K562 (cell line): ENCODE measurements around the gene CLIC1. TPM values are rescaled to one million over a fixed set of nuclear protein-coding genes. Genes with fewer than 3 reads are reported as not detected.

Experiments used
- ARNT ChIP-seq, 2 experiments: fragments of 450-650 bp; IDR thresholded peaks; 2 replicates each; pipeline ENCODE4 v1.6.1; 2016; ENCODE audit warnings: mild to moderate bottlenecking in 1 of 2
- ELF4 ChIP-seq: fragments of 450-650 bp; formaldehyde crosslinking; IDR thresholded peaks from 2 replicates; pipeline ENCODE4 v1.4.0; 2022; ENCODE audit warnings: missing genetic modification characterization
- EP400 ChIP-seq: fragments of 450-650 bp; IDR thresholded peaks from 2 replicates; pipeline ENCODE4 v1.6.1; 2017; ENCODE audit warnings: antibody characterized with exemption, mild to moderate bottlenecking, moderate library complexity
- FIP1L1 ChIP-seq: fragments of 200-400 bp; formaldehyde crosslinking; IDR thresholded peaks from 2 replicates; pipeline ENCODE4 v1.6.1; 2018; ENCODE audit warnings: mild to moderate bottlenecking, low read depth, low read length; ENCODE audit not compliant: poor library complexity, severe bottlenecking
- ILK ChIP-seq: fragments of 450-650 bp; IDR thresholded peaks from 2 replicates; pipeline ENCODE4 v1.6.1; 2016; ENCODE audit warnings: missing genetic modification characterization, low read depth, mild to moderate bottlenecking, missing compliant biosample characterization, moderate library complexity, borderline replicate concordance
- MTA2 ChIP-seq: fragments of 450-650 bp; IDR thresholded peaks from 2 replicates; pipeline ENCODE4 v1.6.1; 2016; ENCODE audit warnings: low read depth
- MYNN ChIP-seq, 2 experiments: sonication (generic); formaldehyde crosslinking in 1 of 2; IDR thresholded peaks; 2 replicates each; pipeline versions ENCODE4 v1.5.0 to v1.6.1; 2016 to 2020; ENCODE audit warnings: antibody characterized with exemption in 1 of 2, missing genetic modification reagents in 1 of 2
- NR1H2 ChIP-seq: sonication (generic); formaldehyde crosslinking; IDR thresholded peaks from 2 replicates; pipeline ENCODE4 v1.4.0; 2020; ENCODE audit warnings: mild to moderate bottlenecking, missing genetic modification reagents
- POU5F1 ChIP-seq: fragments of 150-350 bp; IDR thresholded peaks from 2 replicates; pipeline ENCODE4 v1.6.1; 2014; ENCODE audit warnings: borderline replicate concordance, low read length, low read depth, mild to moderate bottlenecking; ENCODE audit not compliant: partially characterized antibody
- RBM39 ChIP-seq: fragments of 200-400 bp; formaldehyde crosslinking; optimal IDR thresholded peaks from 2 replicates; pipeline ENCODE3; 2018; ENCODE audit warnings: low read depth, low read length
- SAFB ChIP-seq: fragments of 200-400 bp; formaldehyde crosslinking; IDR thresholded peaks from 2 replicates; pipeline ENCODE4 v1.6.1; 2017; ENCODE audit warnings: low read depth, low read length, borderline replicate concordance
- SMAD3 ChIP-seq: fragments of 450-650 bp; formaldehyde crosslinking; conservative IDR thresholded peaks from 2 replicates; pipeline ENCODE4 v1.4.0; 2020; ENCODE audit warnings: mild to moderate bottlenecking
- SMARCE1 ChIP-seq: fragments of 450-650 bp; IDR thresholded peaks from 2 replicates; pipeline ENCODE4 v1.7.1; 2016; ENCODE audit warnings: mild to moderate bottlenecking
- SRSF7 ChIP-seq: fragments of 200-400 bp; formaldehyde crosslinking; optimal IDR thresholded peaks from 2 replicates; pipeline ENCODE3; 2017; ENCODE audit warnings: mild to moderate bottlenecking, low read depth, low read length
- TBL1XR1 ChIP-seq, 2 experiments: IDR thresholded peaks; 2 replicates each; pipeline ENCODE4 v1.6.1; 2012; ENCODE audit warnings: improper control_type of control experiment in 2 of 2, low read length in 2 of 2, mild to moderate bottlenecking in 1 of 2
- TEAD4 ChIP-seq, 2 experiments: sonication (generic) in 1 of 2; formaldehyde crosslinking in 1 of 2; IDR thresholded peaks; 2 replicates each; pipeline versions ENCODE4 v1.6.1 to v1.8.0; 2012 to 2022; ENCODE audit warnings: borderline replicate concordance in 1 of 2, inconsistent platforms in 1 of 2, low read length in 1 of 2, mild to moderate bottlenecking in 1 of 2, missing genetic modification reagents in 1 of 2
- ZNF311 ChIP-seq: fragments of 250-450 bp; sonication (Bioruptor Pico); IDR thresholded peaks from 2 replicates; pipeline ENCODE4 v1.4.0; 2020; ENCODE audit warnings: mild to moderate bottlenecking, moderate library complexity
- ZNF347 ChIP-seq: fragments of 450-650 bp; formaldehyde crosslinking; IDR thresholded peaks from 2 replicates; pipeline ENCODE4 v1.4.0; 2020; ENCODE audit warnings: low read depth, mild to moderate bottlenecking, moderate library complexity
- polyA plus RNA-seq, 8 experiments: library from polyadenylated mRNA; depleted of rRNA in 4 of 8; stranded (reverse) in 5 of 8; unstranded in 3 of 8; fragments of >200 nt; fragmentation: Nextera tagmentation in 2 of 8; fragmentation: Illumina TruSeq in 1 of 8; extraction: Ambion mirVana in 2 of 8; extraction: Trizol in 1 of 8; gene quantifications; 2 replicates each; pipeline versions ENCODE4 v1.2.1 to v1.2.3, GENCODE V29; 2011 to 2014; ENCODE audit warnings: inconsistent platforms in 1 of 8, missing spikeins in 1 of 8
- total RNA-seq, 7 experiments: library from RNA; depleted of rRNA in 6 of 7; stranded (reverse); fragments of >200 nt in 6 of 7; fragmentation: Illumina TruSeq in 2 of 7; extraction: Trizol in 2 of 7; gene quantifications; 2 replicates each; pipeline versions ENCODE4 v1.2.1 to v1.2.3, GENCODE V29; 2011 to 2021; ENCODE audit warnings: low replicate concordance in 1 of 7
- TF ChIP-seq, protein P1 (sequence below): fragments of 450-650 bp; IDR thresholded peaks from 2 replicates; pipeline ENCODE4 v1.6.1; 2017; ENCODE audit warnings: antibody characterized with exemption
- TF ChIP-seq, protein P2 (sequence below): IDR thresholded peaks from 2 replicates; pipeline ENCODE4 v1.6.1; 2012; ENCODE audit warnings: low read depth, low read length, improper control_type of control experiment, borderline replicate concordance
- TF ChIP-seq, protein P3 (sequence below): sonication (generic); formaldehyde crosslinking; IDR thresholded peaks from 2 replicates; pipeline ENCODE4 v1.8.1; 2023; ENCODE audit warnings: mild to moderate bottlenecking, missing genetic modification reagents
- TF ChIP-seq, protein P4 (sequence below), 2 experiments: fragments of 450-650 bp; IDR thresholded peaks; 2 replicates each; pipeline ENCODE4 v1.6.1; 2016

The CLIC1 gene
- total and polyA plus RNA-seq, 9 of the 15 experiments (the other 6 are each of a cell fraction or from before 2014, with no cell fraction given): 1,267 to 2,419 (median 1,808) TPM

DNA sequence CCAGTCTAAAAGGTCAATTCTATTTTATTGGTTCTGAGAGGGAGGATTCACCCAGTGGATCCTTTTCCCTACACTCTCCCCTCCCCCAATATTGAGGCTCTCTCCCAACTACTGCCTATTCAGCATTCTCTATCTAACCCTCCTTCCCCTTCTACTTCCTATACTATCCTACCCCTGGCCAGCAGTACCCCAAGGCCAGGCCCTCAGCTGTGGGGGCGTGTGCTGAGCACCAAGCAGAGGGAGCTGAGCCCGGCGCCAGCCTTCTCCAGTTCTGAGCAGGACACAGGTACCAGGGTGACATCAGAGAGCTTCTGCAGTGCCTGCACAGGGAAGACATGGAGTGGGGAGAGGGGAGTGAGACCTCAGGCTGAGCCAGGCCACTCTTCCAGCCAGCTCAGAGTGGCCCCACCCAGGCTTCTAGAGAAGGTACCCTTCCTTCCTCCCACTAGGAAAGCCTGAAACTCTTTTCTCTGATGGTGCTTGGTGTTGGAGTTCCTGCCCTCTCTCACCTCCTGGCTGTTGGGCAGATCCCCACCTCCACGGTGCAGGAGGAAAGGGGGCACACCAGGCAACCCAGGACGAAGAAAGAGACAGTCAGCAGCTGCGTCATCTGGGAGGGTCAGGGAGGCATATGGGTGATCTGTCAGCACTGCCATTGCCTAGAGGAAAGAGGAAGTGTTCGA is 9.2 kb downstream of the CLIC1 start (continued):
- TF ChIP-seq MYNN (IDR thresholded peaks at IDR 0.05) (peak; percentile 72; the same call in 1 of the 2 replicates), MYNN (CRISPR knock-in tag; IDR thresholded peaks at IDR 0.05) (no peak), ZNF347 (CRISPR knock-in tag) (no peak), MTA2 (no peak), RBM39 (no peak), ELF4 (CRISPR knock-in tag) (0 out of 2 replicates have a peak, but pooled peaks have one; percentile 19), SRSF7 (no peak), ZNF311 (CRISPR knock-in tag) (no peak), TBL1XR1 (IDR thresholded peaks at IDR 0.05; ENCODE audit: low read length in 2 of 2) (no peak), SMARCE1 (peak; percentile 24; the same call in 1 of the 2 replicates), FIP1L1 (no peak), EP400 (no peak), ILK (no peak), ARNT (IDR thresholded peaks at IDR 0.05) (no peak), TEAD4 (IDR thresholded peaks at IDR 0.05; ENCODE audit: low read length) (0 out of 2 replicates have a peak, but pooled peaks have one; percentile 9), TEAD4 (CRISPR knock-in tag; IDR thresholded peaks at IDR 0.05; ENCODE audit: borderline replicate concordance) (no peak), SMAD3 (CRISPR knock-in tag) (0 out of 2 replicates have a peak, but pooled peaks have one; percentile 9), POU5F1 (no peak), SAFB (no peak), NR1H2 (CRISPR knock-in tag) (no peak)
- TF ChIP-seq, protein P1, sequence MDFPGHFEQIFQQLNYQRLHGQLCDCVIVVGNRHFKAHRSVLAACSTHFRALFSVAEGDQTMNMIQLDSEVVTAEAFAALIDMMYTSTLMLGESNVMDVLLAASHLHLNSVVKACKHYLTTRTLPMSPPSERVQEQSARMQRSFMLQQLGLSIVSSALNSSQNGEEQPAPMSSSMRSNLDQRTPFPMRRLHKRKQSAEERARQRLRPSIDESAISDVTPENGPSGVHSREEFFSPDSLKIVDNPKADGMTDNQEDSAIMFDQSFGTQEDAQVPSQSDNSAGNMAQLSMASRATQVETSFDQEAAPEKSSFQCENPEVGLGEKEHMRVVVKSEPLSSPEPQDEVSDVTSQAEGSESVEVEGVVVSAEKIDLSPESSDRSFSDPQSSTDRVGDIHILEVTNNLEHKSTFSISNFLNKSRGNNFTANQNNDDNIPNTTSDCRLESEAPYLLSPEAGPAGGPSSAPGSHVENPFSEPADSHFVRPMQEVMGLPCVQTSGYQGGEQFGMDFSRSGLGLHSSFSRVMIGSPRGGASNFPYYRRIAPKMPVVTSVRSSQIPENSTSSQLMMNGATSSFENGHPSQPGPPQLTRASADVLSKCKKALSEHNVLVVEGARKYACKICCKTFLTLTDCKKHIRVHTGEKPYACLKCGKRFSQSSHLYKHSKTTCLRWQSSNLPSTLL: peak; percentile 40; the same call in 1 of the 2 replicates
- TF ChIP-seq, protein P2, sequence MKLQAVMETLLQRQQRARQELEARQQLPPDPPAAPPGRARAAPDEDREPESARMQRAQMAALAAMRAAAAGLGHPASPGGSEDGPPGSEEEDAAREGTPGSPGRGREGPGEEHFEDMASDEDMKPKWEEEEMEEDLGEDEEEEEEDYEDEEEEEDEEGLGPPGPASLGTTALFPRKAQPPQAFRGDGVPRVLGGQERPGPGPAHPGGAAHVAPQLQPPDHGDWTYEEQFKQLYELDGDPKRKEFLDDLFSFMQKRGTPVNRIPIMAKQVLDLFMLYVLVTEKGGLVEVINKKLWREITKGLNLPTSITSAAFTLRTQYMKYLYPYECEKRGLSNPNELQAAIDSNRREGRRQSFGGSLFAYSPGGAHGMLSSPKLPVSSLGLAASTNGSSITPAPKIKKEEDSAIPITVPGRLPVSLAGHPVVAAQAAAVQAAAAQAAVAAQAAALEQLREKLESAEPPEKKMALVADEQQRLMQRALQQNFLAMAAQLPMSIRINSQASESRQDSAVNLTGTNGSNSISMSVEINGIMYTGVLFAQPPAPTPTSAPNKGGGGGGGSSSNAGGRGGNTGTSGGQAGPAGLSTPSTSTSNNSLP: no peak
- TF ChIP-seq, protein P3, sequence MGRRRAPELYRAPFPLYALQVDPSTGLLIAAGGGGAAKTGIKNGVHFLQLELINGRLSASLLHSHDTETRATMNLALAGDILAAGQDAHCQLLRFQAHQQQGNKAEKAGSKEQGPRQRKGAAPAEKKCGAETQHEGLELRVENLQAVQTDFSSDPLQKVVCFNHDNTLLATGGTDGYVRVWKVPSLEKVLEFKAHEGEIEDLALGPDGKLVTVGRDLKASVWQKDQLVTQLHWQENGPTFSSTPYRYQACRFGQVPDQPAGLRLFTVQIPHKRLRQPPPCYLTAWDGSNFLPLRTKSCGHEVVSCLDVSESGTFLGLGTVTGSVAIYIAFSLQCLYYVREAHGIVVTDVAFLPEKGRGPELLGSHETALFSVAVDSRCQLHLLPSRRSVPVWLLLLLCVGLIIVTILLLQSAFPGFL (CRISPR knock-in tag): no peak
- TF ChIP-seq, protein P4, sequence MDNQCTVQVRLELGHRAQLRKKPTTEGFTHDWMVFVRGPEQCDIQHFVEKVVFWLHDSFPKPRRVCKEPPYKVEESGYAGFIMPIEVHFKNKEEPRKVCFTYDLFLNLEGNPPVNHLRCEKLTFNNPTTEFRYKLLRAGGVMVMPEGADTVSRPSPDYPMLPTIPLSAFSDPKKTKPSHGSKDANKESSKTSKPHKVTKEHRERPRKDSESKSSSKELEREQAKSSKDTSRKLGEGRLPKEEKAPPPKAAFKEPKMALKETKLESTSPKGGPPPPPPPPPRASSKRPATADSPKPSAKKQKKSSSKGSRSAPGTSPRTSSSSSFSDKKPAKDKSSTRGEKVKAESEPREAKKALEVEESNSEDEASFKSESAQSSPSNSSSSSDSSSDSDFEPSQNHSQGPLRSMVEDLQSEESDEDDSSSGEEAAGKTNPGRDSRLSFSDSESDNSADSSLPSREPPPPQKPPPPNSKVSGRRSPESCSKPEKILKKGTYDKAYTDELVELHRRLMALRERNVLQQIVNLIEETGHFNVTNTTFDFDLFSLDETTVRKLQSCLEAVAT (IDR thresholded peaks at IDR 0.05): peak in 1 of 2 experiments; percentile 61; a peak in 1 of 4 replicates
